SK-N-SH (cell line): ENCODE results near the gene PAK1. TPM values are rescaled to one million over a fixed set of nuclear protein-coding genes. Genes with fewer than 3 reads are reported as not detected.

ENCODE experiments used
- CTCF ChIA-PET: fragments of 300-600, 350-600 bp; formaldehyde crosslinking; extraction: SDS; loops from one replicate; lab custom pipeline; 2021; lab: Yijun Ruan, JAX
- POLR2A ChIA-PET: fragments of 350-600 bp; sonication (Branson Sonifier 250); formaldehyde crosslinking; extraction: SDS; loops from one replicate; lab custom pipeline; 2020; ENCODE audit warnings: antibody characterized with exemption, inconsistent platforms; lab: Yijun Ruan, JAX
- DNase-seq: peaks from one replicate; pipeline ENCODE4 v3.0.0; 2012
- H2AFZ ChIP-seq: fragments of 200-600 bp; sonication (generic); 2 replicates; pipeline ENCODE4 v1.8.1; 2016; ENCODE audit warnings: antibody characterized with exemption, mild to moderate bottlenecking, low read depth
- H3F3A ChIP-seq: fragments of 200-600 bp; sonication (generic); replicated peaks from 2 replicates; pipeline ENCODE3; 2016; ENCODE audit warnings: antibody characterized with exemption, mild to moderate bottlenecking; ENCODE audit not compliant: insufficient read depth
- H3K27ac ChIP-seq, 2 experiments: fragments of 200-500 bp in 1 of 2; fragments of 200-600 bp in 1 of 2; sonication (Bioruptor generic) in 1 of 2; sonication (generic), shearing (Covaris generic) in 1 of 2; 2 replicates each; pipeline versions ENCODE4 v1.5.1 to v1.6.1; 2014 to 2016; ENCODE audit warnings: low read depth in 2 of 2, inconsistent platforms in 1 of 2, low read length in 1 of 2, mild to moderate bottlenecking in 1 of 2, mixed read lengths in 1 of 2
- H3K27me3 ChIP-seq: fragments of 200-600 bp; sonication (generic), shearing (Covaris generic); 2 replicates; pipeline ENCODE4 v1.6.1; 2016; ENCODE audit warnings: mixed run types; ENCODE audit not compliant: insufficient read depth
- H3K36me3 ChIP-seq, 2 experiments: fragments of 200-500 bp in 1 of 2; fragments of 200-600 bp in 1 of 2; sonication (Bioruptor generic) in 1 of 2; sonication (generic) in 1 of 2; replicated peaks in 1 of 2; 2 replicates each; pipeline versions ENCODE3 to v1.5.1; 2014 to 2016; ENCODE audit warnings: low read length in 1 of 2, mild to moderate bottlenecking in 1 of 2; ENCODE audit not compliant: insufficient read depth in 2 of 2, control insufficient read depth in 1 of 2
- H3K4me1 ChIP-seq, 2 experiments: fragments of 200-500 bp in 1 of 2; fragments of 200-600 bp in 1 of 2; sonication (Bioruptor generic) in 1 of 2; sonication (generic), shearing (Covaris generic) in 1 of 2; 2 replicates each; pipeline versions ENCODE4 v1.5.1 to v1.6.1; 2014 to 2016; ENCODE audit warnings: low read depth in 1 of 2, low read length in 1 of 2, mixed run types in 1 of 2; ENCODE audit not compliant: insufficient read depth in 2 of 2, control insufficient read depth in 1 of 2
- H3K4me2 ChIP-seq: fragments of 200-600 bp; sonication (generic), shearing (Covaris generic); 2 replicates; pipeline ENCODE4 v1.6.1; 2017; ENCODE audit warnings: mixed run types
- H3K4me3 ChIP-seq, 2 experiments: fragments of 200-500 bp in 1 of 2; fragments of 200-600 bp in 1 of 2; sonication (Bioruptor generic) in 1 of 2; sonication (generic), shearing (Covaris generic) in 1 of 2; 2 replicates each; pipeline versions ENCODE4 v1.5.1 to v1.8.1; 2014 to 2016; ENCODE audit warnings: low read depth in 2 of 2, inconsistent platforms in 1 of 2, low read length in 1 of 2, mild to moderate bottlenecking in 1 of 2, mixed read lengths in 1 of 2, moderate library complexity in 1 of 2
- H3K79me2 ChIP-seq: fragments of 200-600 bp; sonication (generic); 2 replicates; pipeline ENCODE4 v1.8.1; 2017; ENCODE audit warnings: mild to moderate bottlenecking; ENCODE audit not compliant: insufficient read depth
- H3K9ac ChIP-seq: fragments of 200-600 bp; sonication (generic); 2 replicates; pipeline ENCODE4 v1.6.1; 2017; ENCODE audit warnings: mixed run types
- H3K9me2 ChIP-seq: fragments of 200-600 bp; sonication (generic); 2 replicates; pipeline ENCODE4 v1.6.1; 2017; ENCODE audit warnings: mixed run types
- H3K9me3 ChIP-seq: fragments of 200-600 bp; sonication (generic); 2 replicates; pipeline ENCODE4 v1.6.1; 2017; ENCODE audit warnings: mixed run types, mild to moderate bottlenecking, moderate library complexity
- H4K20me1 ChIP-seq: fragments of 200-600 bp; sonication (generic); 2 replicates; pipeline ENCODE4 v1.6.1; 2017; ENCODE audit warnings: mild to moderate bottlenecking, mixed run types; ENCODE audit not compliant: insufficient read depth
- CTCF ChIP-seq: fragments of 200-600 bp; sonication (generic); IDR thresholded peaks from 2 replicates; pipeline ENCODE4 v1.6.1; 2017; ENCODE audit warnings: antibody characterized with exemption, mild to moderate bottlenecking, moderate library complexity
- FOXJ3 ChIP-seq: sonication (generic); formaldehyde crosslinking; IDR thresholded peaks from 2 replicates; pipeline ENCODE4 v1.5.1; 2020; ENCODE audit warnings: mild to moderate bottlenecking, missing genetic modification reagents
- GATA2 ChIP-seq: sonication (generic); formaldehyde crosslinking; IDR thresholded peaks from 2 replicates; pipeline ENCODE4 v1.5.0; 2020; ENCODE audit warnings: mild to moderate bottlenecking, missing genetic modification reagents
- MXI1 ChIP-seq: IDR thresholded peaks from 2 replicates; pipeline ENCODE4 v1.6.1; 2012; ENCODE audit warnings: mild to moderate bottlenecking, low read depth, low read length, improper control_type of control experiment
- NFIC ChIP-seq: IDR thresholded peaks from 2 replicates; pipeline ENCODE4 v1.4.0; 2012; ENCODE audit warnings: borderline replicate concordance
- RXRA ChIP-seq: IDR thresholded peaks from 2 replicates; pipeline ENCODE4 v1.4.0; 2012; ENCODE audit warnings: low read depth, mild to moderate bottlenecking, borderline replicate concordance
- SIN3A ChIP-seq: IDR thresholded peaks from 2 replicates; pipeline ENCODE4 v1.6.1; 2012; ENCODE audit warnings: low read depth, mild to moderate bottlenecking, low read length, moderate library complexity, borderline replicate concordance
- TEAD4 ChIP-seq: IDR thresholded peaks from 2 replicates; pipeline ENCODE4 v1.4.0; 2012; ENCODE audit warnings: mild to moderate bottlenecking, borderline replicate concordance; ENCODE audit not compliant: insufficient read depth
- YY1 ChIP-seq: IDR thresholded peaks from 2 replicates; pipeline ENCODE4 v1.4.0; 2012; ENCODE audit warnings: low read depth, mild to moderate bottlenecking
- polyA plus RNA-seq, 3 experiments: library from polyadenylated mRNA; depleted of rRNA; stranded (reverse); fragments of >200 nt; gene quantifications; 2 replicates each; pipeline ENCODE4 v1.2.3, GENCODE V29; 2012
- TF ChIP-seq, protein P1 (sequence below): IDR thresholded peaks from 2 replicates; pipeline ENCODE4 v1.4.0; 2012; ENCODE audit warnings: low read depth, borderline replicate concordance
- TF ChIP-seq, protein P2 (sequence below): fragments of 150-350 bp; IDR thresholded peaks from 2 replicates; pipeline ENCODE4 v1.6.1; 2016; ENCODE audit warnings: mild to moderate bottlenecking, low read depth, low read length
- TF ChIP-seq, protein P3 (sequence below): IDR thresholded peaks from 2 replicates; pipeline ENCODE4 v1.4.0; 2012; ENCODE audit warnings: low read depth, borderline replicate concordance
- TF ChIP-seq, protein P4 (sequence below): IDR thresholded peaks from 2 replicates; pipeline ENCODE4; 2012

Gene PAK1
- polyA plus RNA-seq, 1 of the 3 experiments (the other 2 are of a cell fraction): 17.9 TPM

GRCh38 chr11:77392842-77393241 is 81.1 kb downstream of the PAK1 start:
- Histone ChIP-seq H3K4me3 (no peak overlapping the region), H3K4me1 (no peaks in the 10 kb centered on the region), H3K9ac (no peak overlapping the region), H3K9me2 (no peaks in the 10 kb centered on the region), H2AFZ (no peak overlapping the region), H3K27me3 (no peaks in the 10 kb centered on the region), H3K4me2 (no peak overlapping the region), H3K36me3 (no peaks in the 10 kb centered on the region), H3K27ac (no peak overlapping the region), H3F3A (no peaks in the 10 kb centered on the region), H4K20me1 (no peaks in the 10 kb centered on the region), H3K9me3 (no peaks in the 10 kb centered on the region), H3K79me2 (no peaks in the 10 kb centered on the region)
- ChIA-PET POLR2A (no interaction called here), CTCF (no interaction called here)
- TF ChIP-seq FOXJ3 (CRISPR knock-in tag) (no peak), YY1 (no peak), CTCF (no peak), TEAD4 (no peak), RXRA (no peak), GATA2 (CRISPR knock-in tag) (no peak), NFIC (no peak), MXI1 (no peak), SIN3A (no peak)
- TF ChIP-seq, protein P1, sequence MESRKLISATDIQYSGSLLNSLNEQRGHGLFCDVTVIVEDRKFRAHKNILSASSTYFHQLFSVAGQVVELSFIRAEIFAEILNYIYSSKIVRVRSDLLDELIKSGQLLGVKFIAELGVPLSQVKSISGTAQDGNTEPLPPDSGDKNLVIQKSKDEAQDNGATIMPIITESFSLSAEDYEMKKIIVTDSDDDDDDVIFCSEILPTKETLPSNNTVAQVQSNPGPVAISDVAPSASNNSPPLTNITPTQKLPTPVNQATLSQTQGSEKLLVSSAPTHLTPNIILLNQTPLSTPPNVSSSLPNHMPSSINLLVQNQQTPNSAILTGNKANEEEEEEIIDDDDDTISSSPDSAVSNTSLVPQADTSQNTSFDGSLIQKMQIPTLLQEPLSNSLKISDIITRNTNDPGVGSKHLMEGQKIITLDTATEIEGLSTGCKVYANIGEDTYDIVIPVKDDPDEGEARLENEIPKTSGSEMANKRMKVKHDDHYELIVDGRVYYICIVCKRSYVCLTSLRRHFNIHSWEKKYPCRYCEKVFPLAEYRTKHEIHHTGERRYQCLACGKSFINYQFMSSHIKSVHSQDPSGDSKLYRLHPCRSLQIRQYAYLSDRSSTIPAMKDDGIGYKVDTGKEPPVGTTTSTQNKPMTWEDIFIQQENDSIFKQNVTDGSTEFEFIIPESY: no peak
- TF ChIP-seq, protein P2, sequence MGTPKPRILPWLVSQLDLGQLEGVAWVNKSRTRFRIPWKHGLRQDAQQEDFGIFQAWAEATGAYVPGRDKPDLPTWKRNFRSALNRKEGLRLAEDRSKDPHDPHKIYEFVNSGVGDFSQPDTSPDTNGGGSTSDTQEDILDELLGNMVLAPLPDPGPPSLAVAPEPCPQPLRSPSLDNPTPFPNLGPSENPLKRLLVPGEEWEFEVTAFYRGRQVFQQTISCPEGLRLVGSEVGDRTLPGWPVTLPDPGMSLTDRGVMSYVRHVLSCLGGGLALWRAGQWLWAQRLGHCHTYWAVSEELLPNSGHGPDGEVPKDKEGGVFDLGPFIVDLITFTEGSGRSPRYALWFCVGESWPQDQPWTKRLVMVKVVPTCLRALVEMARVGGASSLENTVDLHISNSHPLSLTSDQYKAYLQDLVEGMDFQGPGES: no peak
- TF ChIP-seq, protein P3, sequence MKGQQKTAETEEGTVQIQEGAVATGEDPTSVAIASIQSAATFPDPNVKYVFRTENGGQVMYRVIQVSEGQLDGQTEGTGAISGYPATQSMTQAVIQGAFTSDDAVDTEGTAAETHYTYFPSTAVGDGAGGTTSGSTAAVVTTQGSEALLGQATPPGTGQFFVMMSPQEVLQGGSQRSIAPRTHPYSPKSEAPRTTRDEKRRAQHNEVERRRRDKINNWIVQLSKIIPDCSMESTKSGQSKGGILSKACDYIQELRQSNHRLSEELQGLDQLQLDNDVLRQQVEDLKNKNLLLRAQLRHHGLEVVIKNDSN: no peak
- TF ChIP-seq, protein P4, sequence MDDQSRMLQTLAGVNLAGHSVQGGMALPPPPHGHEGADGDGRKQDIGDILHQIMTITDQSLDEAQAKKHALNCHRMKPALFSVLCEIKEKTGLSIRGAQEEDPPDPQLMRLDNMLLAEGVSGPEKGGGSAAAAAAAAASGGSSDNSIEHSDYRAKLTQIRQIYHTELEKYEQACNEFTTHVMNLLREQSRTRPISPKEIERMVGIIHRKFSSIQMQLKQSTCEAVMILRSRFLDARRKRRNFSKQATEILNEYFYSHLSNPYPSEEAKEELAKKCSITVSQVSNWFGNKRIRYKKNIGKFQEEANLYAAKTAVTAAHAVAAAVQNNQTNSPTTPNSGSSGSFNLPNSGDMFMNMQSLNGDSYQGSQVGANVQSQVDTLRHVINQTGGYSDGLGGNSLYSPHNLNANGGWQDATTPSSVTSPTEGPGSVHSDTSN: no peak
- DNase-seq: no peak
